HG02642 (cell line): ENCODE results near the gene RASD1.
"Not testable (repeated sequence)": the region's sequence is repeated elsewhere in the genome, so short reads cannot be mapped to it uniquely, and the experiment has no call there.

Source experiments
- ATAC-seq: cut with Tn5 transposase; IDR thresholded peaks from one replicate; pipeline ENCODE4 v1.9.1; 2021; ENCODE audit warnings: mild to moderate bottlenecking; ENCODE audit not compliant: unreplicated experiment, poor library complexity

RASD1 gene

DNA sequence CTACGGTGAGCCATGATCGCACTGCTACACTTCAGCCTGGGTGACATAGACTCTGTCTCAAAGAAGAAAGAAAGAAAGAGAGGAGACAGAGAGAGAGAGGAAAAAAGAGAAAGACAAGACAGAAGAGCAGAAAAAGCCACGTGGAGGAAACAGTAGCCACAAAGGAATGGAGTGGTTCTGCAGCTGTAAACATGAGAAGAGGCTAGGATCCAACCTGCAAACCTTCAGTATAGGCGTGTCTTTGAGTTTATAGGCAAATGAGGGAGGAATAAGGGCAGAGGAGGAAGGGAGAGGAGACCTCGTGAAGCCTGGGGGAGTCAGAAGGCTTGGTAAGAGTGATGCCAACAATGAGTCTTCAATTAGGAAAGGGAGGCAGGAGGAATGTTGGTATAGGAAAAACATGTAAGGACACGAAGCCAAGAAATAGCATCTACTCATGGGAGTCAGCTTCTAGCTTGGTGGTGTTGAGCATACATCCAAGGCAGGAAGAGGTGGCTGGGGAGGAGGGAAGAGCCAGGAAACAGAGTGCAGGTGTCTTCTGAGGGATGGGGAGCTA lies 15.5 kb downstream of the RASD1 start:
- ATAC-seq = no peak

DNA sequence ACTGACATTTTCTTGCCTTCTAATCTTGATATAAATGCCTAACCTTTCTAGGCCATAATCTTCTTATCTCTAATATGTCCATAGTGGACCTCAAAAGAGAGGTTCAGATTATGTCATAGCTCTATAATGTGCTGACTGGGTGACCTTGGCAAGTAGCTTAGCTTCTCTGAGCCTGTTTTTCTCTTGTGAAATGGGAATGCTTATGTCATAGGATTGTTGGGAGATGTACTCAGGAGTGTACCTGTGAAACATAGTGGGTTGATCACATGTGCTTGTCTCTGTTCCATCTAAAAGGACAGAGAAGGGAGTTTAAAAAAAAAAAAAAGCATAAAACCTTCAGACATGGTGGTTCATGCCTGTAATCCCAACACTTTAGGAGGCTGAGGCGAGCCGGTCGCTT lies 17.0 kb downstream of the RASD1 start:
- ATAC-seq = no peak

DNA sequence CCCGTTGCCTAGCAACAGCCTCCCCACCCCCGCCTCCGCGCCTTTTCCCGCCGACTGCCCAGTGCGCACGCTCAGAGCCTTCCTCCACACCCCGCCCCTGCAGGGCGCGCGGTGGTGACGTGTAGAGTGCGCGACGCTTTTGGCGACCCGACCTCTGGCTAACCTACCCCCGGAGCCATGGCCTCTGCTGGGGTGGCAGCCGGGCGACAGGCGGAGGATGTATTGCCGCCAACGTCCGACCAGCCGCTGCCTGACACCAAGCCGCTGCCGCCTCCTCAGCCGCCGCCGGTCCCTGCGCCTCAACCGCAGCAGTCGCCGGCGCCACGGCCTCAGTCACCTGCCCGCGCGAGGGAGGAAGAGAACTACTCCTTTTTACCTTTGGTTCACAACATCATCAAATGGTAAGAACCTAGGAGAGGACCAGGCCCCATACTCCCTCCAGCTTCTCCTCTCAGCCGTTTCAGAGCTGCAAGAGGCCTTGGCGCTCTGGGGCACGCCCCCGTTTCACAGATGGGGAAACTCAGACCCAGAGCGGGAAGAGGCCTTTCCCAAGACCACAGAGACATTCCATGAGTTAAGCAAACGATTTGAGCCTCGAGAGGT lies 19.2 kb downstream of the RASD1 start, which contains the start of gene MED9:
TSS of gene MED9 (plus strand) at position 136 of the 603 bp plus-strand sequence. CDS start at position 178, 42 bp downstream.
- peak; percentile 92 for ATAC-seq

DNA sequence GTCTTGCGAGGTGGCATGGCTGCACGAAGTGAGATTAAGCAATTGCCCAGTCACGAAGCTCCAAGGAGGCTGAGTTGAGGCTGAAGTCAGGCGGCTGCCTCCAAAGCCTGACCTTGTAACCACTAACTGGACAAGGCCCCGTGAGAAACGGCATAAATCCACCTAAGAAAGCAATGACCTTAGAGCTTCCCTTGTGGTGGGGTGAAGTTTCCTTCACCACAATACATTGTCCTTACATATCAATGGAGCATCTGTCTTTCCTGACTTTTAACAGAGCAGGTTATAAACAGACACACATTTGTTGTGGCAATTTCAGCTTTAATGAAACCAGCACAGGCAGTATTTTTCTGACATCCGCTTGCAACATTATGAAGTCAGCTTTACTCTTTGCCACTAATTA lies 21.9 kb downstream of the RASD1 start:
- no peak for ATAC-seq

DNA sequence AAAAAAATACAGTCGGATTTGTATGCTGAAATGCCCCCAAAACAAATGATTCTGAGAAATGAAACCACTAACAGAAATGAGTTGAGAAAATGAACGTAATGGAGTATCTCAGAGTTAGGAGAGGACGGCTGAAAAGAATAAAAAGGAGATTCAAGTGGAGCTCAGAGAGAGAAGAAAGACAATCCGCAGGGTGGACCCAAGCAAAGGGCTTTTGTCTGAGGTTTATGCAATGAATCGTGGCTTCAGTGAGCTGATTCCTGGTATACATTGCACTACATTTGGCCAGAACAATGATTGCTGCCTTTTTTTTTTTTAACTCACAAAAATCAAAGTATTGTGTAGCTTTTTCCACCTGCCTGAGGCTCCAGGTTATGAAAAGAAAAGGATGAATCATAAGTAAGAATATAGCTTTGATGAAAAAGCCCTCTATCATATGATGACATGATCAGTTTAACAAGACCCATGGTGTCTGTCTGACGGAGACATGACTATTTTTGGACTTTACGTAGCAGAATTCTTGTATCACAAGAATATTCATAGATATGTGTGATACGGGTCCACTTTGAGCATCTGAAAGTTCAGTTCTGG lies 23.8 kb downstream of the RASD1 start:
- ATAC-seq = no peak

DNA sequence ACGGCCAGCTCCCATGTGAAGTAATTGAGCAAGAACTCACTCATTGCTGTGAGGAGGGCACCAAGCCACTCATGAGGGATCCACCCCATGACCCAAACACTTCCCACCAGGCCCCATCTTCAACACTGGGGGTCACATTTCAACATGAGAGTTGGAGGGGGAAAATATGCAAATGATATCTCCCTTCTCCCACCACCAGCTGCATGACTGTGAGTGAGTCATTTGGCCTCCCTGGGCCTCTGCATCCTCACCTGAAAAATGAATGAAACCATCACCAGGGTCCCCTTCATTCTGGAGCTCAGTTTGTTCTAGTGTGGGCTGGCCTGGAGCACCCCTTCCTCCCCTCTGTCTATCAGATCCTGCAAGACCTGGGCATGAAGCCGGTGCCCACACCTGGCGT lies 26.2 kb downstream of the RASD1 start:
- no peak for ATAC-seq

DNA sequence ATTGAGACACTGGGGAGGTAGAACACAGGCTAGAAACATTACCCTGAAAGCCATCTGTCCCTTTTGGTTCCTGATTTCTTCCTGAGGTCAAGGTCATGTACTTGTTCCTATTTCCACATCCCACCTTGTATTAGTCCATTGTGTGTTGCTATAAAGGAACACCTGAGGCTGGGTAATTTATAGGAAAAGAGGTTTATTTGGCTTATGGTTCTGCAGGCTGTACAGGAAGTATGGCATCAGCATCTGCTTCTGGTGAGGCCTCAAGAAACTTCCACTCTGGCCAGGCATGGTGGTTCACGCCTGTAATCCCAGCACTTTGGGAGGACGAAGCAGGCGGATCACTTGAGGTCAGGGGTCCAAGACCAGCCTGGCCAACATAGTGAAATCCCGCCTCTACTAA lies 26.8 kb downstream of the RASD1 start:
- ATAC-seq = no peak

DNA sequence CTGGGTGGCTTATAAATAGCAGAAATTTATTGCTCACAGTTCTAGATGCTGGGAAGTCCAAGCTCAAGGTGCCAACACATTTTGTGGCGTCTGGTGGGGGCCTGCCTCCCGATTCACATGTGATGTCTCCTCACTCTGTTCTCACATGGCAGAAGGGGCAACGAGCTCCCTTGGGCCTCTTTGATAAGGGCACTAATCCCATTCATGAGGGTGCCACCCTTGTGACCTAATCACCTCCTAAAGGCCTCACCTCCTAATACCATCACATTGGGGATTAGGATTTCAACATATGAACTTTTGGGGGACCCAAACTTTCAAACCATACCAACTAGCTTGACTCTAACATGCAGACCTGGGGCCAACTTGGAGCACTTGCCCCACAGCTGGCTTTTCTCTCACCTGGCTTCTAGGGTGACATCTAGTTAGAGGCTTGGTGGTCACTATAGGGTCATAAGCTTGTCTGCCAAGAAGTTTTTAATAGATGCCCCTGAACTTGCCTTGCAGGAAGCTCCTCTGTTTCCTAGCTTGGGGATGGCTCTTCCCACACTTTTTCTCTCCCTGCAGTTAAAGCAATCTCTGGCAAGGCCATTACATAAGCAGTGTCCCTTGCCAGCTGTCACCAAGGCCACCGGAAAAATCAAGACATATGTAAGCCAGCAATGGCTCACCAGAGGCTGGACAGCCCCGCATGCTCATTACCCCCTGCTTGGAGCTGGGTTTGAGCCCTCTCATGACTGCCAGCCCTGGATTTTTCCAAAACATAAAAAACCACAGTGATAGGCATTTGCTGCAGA lies 27.8 kb downstream of the RASD1 start:
- ATAC-seq = no peak

DNA sequence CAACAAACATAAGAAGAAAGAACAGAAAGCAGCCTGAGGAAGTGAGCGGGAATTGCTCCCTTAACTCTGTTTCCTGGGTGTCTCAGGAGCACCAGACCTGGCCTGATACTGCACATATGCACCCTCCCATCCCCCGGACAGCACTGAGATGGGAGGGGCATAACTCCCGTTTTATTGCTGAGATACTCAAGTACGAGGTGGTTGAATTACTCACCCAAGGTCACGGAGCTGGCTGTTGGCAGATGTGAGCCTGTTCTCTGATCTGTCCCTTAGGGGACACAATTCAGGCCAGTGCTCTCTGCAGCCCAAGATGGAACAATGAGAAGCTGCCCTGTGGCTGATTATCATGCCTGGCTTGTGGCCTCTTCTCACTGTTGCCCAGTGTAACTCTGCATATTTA lies 28.5 kb downstream of the RASD1 start:
- no peak for ATAC-seq

DNA sequence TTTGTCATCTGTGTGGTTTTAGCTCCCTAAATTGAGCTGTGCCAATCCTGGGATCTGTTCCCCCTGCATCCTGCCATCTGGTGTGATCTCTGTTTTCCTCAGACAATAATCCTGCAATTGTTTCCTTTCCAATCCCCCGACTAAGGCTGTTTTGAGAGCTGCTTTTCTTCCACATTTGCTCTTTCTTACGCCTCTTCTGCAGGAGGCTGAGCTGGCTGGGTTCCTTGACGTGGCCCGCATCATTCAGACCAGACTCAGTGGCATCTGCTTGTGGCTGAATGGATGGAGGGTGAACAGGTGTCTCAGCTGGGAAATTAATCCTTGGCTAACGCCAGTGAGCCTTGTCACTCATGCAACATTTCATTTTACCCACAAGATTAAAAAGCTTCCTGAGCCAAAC lies 29.2 kb downstream of the RASD1 start:
- no peak for ATAC-seq

DNA sequence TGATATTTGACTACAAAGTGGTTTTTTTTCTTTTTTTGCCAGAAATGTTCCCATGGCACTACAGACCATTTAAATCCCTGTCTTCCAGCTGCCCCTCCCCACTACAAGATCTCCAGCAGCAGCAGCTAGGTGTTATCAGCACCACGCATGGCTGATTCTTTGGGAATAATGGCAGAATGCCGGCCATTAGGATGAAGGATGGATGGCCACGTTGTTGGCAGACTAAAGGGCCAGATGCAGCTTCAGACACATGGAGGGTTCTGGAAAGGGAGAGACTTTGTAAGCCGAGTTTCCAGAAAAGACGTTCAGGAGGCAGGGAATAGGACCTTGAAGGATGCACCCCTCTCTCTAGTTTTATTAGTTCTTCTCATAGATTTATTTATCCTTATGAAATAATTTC lies 29.7 kb downstream of the RASD1 start:
- no peak for ATAC-seq

DNA sequence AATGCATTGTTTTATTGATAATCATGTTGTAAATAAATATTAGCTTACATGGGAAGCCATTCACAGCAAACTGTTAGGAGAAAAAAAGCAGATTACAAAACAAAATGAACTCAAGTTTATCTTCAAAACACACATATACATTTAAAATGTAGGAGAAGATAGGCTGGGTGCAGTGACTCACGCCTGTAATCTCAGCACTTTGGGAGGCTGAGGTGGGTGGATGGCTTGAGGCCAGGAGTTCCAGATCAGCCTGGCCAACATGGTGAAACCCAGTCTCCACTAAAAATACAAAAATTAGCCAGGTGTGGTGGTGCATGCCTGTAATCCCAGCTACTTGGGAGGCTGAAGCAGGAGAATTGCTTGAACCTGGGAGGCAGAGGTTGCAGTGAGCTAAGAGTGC lies 30.3 kb downstream of the RASD1 start:
- ATAC-seq = not testable (repeated sequence)

DNA sequence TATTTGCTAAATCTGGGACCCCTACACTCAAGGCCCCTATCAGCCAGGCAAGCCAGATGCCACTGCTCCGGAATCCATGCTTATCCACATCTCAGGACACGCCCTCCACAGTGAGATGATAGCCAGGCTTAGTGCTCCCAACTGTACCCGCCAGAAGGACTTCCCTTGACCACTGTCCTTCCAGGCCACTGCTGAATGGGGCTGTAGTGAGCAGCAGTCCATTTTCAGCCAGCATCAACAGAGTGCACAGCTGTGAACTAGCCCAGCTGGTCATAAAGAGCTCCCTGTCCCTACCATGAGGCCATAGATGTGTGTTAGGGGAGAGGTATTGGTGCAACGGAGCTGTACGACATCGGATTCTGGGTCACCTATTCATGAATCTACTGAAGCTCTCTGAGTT lies 32.4 kb downstream of the RASD1 start:
- no peak for ATAC-seq

DNA sequence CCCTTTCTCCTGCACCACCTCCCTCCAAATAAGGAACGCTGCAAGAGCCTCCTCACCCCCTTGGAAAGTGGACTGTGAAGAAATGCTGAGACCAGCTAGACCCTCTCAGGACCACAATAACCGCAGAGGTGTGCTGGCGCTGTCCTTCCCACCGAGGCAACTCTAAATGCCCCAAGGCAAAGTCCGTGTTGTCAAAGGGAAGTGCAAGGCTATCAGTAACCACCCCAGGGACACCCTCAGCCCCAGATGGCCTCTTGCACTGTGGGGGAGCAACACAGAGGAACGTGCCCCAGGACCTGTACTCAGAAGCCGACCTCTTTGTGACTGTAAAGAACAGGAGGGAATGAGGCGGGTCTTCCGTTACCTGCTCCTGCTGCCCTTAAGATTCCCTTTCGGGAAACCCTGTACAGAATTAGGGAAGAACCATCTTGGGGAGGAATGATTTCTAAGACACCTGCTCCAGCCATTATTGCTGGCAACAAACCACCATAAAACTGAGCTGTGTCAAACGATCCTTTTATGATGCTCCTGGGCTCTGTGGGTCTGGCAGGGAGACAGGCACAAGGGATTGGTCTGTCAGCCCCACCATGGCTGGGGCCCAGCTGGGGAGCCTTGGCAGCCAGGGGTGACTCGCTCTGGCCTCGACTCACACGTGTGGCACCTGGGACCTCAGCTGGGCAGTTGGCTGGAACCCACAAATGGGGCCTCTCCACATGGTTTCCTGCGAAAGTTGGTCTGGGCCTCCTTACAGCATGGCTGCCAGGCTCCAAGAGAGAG lies 34.0 kb downstream of the RASD1 start:
- no peak for ATAC-seq

DNA sequence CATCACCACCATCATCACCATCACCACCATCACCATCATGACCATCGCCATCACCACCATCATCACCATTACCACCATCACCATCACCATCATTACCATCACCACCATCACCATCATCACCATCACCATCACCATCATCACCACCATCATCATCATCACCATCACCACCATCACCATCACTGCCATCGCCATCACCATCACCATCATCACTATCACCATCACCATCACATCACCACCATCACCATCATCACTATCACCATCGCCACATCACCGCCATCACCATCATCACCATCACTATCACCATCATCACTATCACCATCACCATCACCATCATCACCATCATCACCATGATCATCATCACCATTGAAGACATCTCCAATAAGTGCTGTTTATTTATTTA lies 36.2 kb downstream of the RASD1 start:
- no peak for ATAC-seq

DNA sequence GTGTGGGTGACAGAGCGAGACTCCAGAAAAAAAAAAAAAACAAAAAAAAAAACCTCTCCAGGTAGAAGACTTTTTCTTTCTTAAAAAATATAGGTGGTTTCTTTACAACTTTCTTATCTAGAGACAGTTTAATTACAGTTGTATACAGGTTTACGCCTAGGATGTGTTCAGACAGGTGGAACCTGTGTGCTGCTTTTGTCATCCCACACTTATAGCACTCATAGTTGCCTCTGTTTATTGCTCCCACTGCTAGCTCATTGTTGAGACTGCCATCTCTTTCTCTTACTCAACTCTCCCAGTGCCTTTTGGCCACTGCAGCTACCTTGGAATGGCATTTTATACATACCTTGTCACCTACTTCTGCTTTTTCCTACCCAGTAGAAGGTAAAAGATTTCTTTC lies 38.5 kb downstream of the RASD1 start:
- no peak for ATAC-seq

DNA sequence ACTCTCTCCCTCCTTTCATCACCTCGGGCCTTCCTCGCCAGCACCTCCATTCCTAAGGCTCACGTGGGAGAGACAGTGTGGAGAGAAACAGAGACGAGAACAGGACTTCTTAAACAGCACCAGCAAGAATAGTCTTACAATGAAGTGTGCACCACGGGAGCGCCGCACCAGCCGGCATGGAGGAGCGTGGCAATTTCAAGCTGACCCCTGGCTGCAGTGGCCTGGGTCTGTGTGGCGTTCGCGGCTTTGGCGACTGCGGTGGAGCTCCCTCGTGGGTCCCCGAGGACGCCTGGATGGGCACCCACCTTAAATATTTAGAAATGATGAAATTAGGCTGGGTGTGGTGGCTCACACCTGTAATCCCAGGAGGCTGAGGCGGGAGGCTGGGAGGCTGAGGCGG lies 39.9 kb downstream of the RASD1 start:
- ATAC-seq = no peak

DNA sequence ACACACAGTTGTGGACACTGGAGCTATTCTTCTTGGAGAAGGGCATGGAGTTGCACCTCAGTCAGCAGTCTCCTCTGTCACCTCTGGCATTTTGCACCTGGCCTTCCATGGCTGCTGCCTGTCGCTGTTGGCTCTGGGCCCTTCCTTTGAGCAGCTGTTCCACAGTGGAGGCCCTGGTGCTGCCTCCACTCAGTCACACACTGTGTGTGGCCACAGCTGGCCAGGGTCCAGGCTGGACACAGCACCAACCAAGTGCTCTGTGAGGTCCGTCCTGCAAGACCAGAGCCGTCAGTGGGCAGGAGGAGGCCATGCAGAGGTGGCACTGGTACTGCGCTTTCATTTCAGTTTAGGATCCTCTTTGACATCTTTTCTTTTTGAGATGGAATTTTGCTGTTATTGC lies 41.0 kb downstream of the RASD1 start:
- no peak for ATAC-seq

DNA sequence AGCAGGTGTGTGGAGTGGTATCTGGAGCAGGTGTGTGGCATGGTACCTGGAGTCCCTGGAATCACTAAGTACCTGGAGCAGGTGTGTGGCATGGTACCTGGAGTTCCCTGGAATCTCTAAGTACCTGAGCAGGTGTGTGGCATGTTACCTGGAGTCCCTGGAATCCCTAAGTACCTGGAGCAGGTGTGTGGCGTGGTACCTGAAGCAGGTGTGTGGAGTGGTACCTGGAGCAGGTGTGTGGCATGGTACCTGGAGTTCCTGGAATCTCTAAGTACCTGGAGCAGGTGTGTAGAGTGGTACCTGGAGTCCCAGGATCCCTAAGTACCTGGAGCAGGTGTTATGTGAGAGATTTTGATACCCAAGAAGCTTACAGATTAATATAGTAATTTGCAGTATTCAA lies 41.5 kb downstream of the RASD1 start:
- not testable (repeated sequence) for ATAC-seq

DNA sequence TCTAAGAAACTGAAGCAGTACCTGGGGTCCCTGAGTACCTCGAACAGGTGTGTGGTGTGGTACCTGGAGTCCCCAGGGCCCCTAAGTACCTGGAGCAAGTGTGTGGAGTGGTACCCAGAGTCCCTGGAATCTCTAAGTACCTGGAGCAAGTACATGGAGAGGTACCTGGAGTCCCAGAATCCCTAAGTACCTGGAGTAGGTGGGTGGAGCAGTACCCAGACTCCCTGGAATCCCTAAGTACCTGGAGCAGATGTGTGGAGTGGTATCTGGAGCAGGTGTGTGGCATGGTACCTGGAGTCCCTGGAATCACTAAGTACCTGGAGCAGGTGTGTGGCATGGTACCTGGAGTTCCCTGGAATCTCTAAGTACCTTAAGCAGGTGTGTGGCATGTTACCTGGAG lies 41.9 kb downstream of the RASD1 start:
- ATAC-seq = no peak

DNA sequence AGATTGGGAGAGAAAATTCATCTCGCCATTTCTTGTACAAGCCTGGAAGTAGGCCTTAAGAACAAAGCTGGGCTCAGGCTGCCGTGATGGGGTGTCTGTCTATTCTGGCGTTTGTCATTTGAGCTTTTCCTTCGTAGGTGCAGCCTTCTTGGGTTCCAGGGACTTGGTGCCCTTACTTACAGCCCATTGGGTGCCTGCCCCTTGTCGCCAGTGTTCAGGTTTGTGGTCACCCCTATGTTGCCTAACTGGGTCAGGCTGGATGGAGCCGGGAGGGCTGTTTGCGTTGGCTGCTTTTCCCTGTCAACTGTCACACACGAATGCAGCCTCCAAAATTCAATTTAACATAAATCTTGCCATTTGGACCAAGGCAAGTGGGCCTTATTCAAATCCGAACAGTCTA lies 43.1 kb downstream of the RASD1 start:
- no peak for ATAC-seq
